K562 (cell line): ENCODE results near the gene ENKUR. TPM values are rescaled to one million over a fixed set of nuclear protein-coding genes. Genes with fewer than 3 reads are reported as not detected.

Experiments
- ASH1L ChIP-seq: fragments of 450-650 bp; IDR thresholded peaks from 2 replicates; pipeline ENCODE4 v1.6.1; 2018; ENCODE audit warnings: borderline replicate concordance, mild to moderate bottlenecking, low read depth; ENCODE audit not compliant: partially characterized antibody
- BCOR ChIP-seq: fragments of 450-650 bp; IDR thresholded peaks from 2 replicates; pipeline ENCODE4 v1.6.1; 2016
- DMBX1 ChIP-seq: fragments of 250-450 bp; sonication (Bioruptor Pico); IDR thresholded peaks from 2 replicates; pipeline ENCODE4 v1.8.0; 2022; ENCODE audit warnings: inconsistent platforms, mild to moderate bottlenecking, moderate library complexity, borderline replicate concordance
- NCOA2 ChIP-seq, 2 experiments: fragments of 450-650 bp; IDR thresholded peaks; 2 replicates each; pipeline ENCODE4 v1.6.1; 2018; ENCODE audit warnings: mild to moderate bottlenecking in 2 of 2, moderate library complexity in 1 of 2; ENCODE audit not compliant: partially characterized antibody in 2 of 2
- NR2C2 ChIP-seq, 2 experiments: fragments of 200-800 bp in 1 of 2; sonication (Bioruptor generic) in 1 of 2; sonication (generic) in 1 of 2; formaldehyde crosslinking in 1 of 2; IDR thresholded peaks; 2 replicates each; pipeline versions ENCODE4 v1.6.1 to v1.8.0; 2016 to 2022; ENCODE audit warnings: mild to moderate bottlenecking in 1 of 2, missing compliant biosample characterization in 1 of 2, missing genetic modification characterization in 1 of 2, missing genetic modification reagents in 1 of 2
- PCBP2 ChIP-seq: fragments of 200-400 bp; formaldehyde crosslinking; IDR thresholded peaks from 2 replicates; pipeline ENCODE4 v1.6.1; 2018; ENCODE audit warnings: low read length, low read depth, mild to moderate bottlenecking, moderate library complexity; ENCODE audit not compliant: poor library complexity, severe bottlenecking
- PHF8 ChIP-seq: fragments of 200-600 bp; sonication (generic); IDR thresholded peaks from 2 replicates; pipeline ENCODE4 v1.6.1; 2012; ENCODE audit warnings: mixed run types, mild to moderate bottlenecking, inconsistent platforms, low read length, moderate library complexity, borderline replicate concordance
- TAF9B ChIP-seq: fragments of 450-650 bp; IDR thresholded peaks from 2 replicates; pipeline ENCODE4 v1.6.1; 2018; ENCODE audit warnings: mild to moderate bottlenecking; ENCODE audit not compliant: partially characterized antibody
- TEAD2 ChIP-seq: fragments of 450-650 bp; IDR thresholded peaks from 2 replicates; pipeline ENCODE4 v1.6.1; 2016; ENCODE audit warnings: missing genetic modification characterization, control low read depth, missing compliant biosample characterization
- U2AF1 ChIP-seq: fragments of 200-400 bp; formaldehyde crosslinking; optimal IDR thresholded peaks from 2 replicates; pipeline ENCODE3; 2017; ENCODE audit warnings: mild to moderate bottlenecking, low read depth, low read length, moderate library complexity
- ZNF133 ChIP-seq: fragments of 250-450 bp; sonication (Bioruptor Pico); IDR thresholded peaks from 2 replicates; pipeline ENCODE4 v1.4.0; 2020; ENCODE audit warnings: mild to moderate bottlenecking
- ZNF165 ChIP-seq: fragments of 250-450 bp; sonication (Bioruptor Pico); IDR thresholded peaks from 2 replicates; pipeline ENCODE4 v1.4.0; 2020; ENCODE audit warnings: borderline replicate concordance
- ZNF583 ChIP-seq: fragments of 250-450 bp; sonication (Bioruptor Pico); IDR thresholded peaks from 2 replicates; pipeline ENCODE4 v1.4.0; 2020
- ZNF766 ChIP-seq: fragments of 200-800 bp; sonication (Bioruptor generic); conservative IDR thresholded peaks from 2 replicates; pipeline ENCODE4 v1.6.1; 2016; ENCODE audit warnings: missing genetic modification characterization, missing compliant biosample characterization
- ZZZ3 ChIP-seq: fragments of 450-650 bp; IDR thresholded peaks from 2 replicates; pipeline ENCODE4 v1.6.1; 2016; ENCODE audit warnings: antibody characterized with exemption, mild to moderate bottlenecking, moderate library complexity
- polyA plus RNA-seq, 8 experiments: library from polyadenylated mRNA; depleted of rRNA in 4 of 8; stranded (reverse) in 5 of 8; unstranded in 3 of 8; fragments of >200 nt; fragmentation: Nextera tagmentation in 2 of 8; fragmentation: Illumina TruSeq in 1 of 8; extraction: Ambion mirVana in 2 of 8; extraction: Trizol in 1 of 8; gene quantifications; 2 replicates each; pipeline versions ENCODE4 v1.2.1 to v1.2.3, GENCODE V29; 2011 to 2014; ENCODE audit warnings: inconsistent platforms in 1 of 8, missing spikeins in 1 of 8
- total RNA-seq, 7 experiments: library from RNA; depleted of rRNA in 6 of 7; stranded (reverse); fragments of >200 nt in 6 of 7; fragmentation: Illumina TruSeq in 2 of 7; extraction: Trizol in 2 of 7; gene quantifications; 2 replicates each; pipeline versions ENCODE4 v1.2.1 to v1.2.3, GENCODE V29; 2011 to 2021; ENCODE audit warnings: low replicate concordance in 1 of 7
- TF ChIP-seq, protein P1 (sequence below), 2 experiments: IDR thresholded peaks; 2 replicates each; pipeline ENCODE4 v1.6.1; 2012; ENCODE audit warnings: improper control_type of control experiment in 2 of 2, low read depth in 2 of 2, low read length in 2 of 2, borderline replicate concordance in 1 of 2
- TF ChIP-seq, protein P2 (sequence below): fragments of 250-450 bp; sonication (Bioruptor Pico); IDR thresholded peaks from 2 replicates; pipeline ENCODE4 v1.4.0; 2020; ENCODE audit warnings: borderline replicate concordance
- TF ChIP-seq, protein P3 (sequence below): fragments of 150-350 bp; conservative IDR thresholded peaks from 2 replicates; pipeline ENCODE4 v1.6.1; 2014; ENCODE audit warnings: low read length

ENKUR gene
- total and polyA plus RNA-seq, 9 of the 15 experiments (the other 6 are each of a cell fraction or from before 2014, with no cell fraction given), result 0.06 to 0.46 (median 0.20) TPM

DNA sequence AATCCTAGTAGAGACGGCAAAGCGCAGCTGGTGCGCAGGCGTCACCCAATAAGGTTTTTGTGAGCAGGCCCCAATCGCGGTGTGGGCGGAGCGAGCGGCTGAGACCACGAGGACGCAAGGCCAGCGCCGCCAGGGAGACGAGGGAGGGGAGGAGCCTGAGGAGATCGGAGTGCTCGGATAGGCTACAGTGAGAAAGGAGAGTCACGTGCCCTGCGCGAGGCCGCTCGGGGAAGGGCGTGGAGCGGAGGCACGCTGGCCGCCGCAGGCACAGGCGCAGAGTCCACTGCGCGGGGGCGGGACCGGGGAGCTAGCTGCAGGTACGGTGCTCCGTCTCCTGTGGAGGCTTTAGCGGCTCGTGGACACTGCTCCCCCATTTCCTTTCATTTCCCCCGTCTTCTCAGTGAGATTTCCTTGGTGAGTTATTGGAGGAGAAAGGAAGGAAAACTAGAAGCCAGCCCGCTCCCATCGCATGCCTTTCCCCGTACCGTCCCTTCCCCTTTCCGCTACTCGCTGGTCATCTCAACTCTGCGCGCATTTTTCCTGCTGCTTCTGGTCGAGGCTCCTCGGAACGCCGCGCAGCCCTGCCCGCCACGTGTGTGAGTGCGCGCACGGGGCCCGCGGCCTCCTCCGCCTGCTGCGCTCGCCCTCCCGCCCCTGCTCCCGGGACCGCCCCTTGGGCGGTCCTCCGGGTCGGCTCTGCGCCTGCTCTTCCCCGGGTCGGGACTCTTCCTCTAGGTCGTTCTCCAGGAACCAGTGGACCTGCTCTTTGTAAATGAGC lies 607 bp upstream of the ENKUR start, which contains the start of gene THNSL1 (continued):
- TF ChIP-seq, protein P1, sequence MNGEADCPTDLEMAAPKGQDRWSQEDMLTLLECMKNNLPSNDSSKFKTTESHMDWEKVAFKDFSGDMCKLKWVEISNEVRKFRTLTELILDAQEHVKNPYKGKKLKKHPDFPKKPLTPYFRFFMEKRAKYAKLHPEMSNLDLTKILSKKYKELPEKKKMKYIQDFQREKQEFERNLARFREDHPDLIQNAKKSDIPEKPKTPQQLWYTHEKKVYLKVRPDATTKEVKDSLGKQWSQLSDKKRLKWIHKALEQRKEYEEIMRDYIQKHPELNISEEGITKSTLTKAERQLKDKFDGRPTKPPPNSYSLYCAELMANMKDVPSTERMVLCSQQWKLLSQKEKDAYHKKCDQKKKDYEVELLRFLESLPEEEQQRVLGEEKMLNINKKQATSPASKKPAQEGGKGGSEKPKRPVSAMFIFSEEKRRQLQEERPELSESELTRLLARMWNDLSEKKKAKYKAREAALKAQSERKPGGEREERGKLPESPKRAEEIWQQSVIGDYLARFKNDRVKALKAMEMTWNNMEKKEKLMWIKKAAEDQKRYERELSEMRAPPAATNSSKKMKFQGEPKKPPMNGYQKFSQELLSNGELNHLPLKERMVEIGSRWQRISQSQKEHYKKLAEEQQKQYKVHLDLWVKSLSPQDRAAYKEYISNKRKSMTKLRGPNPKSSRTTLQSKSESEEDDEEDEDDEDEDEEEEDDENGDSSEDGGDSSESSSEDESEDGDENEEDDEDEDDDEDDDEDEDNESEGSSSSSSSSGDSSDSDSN (IDR thresholded peaks at IDR 0.05; ENCODE audit: borderline replicate concordance in 1 of 2, low read depth in 2 of 2, low read length in 2 of 2), result peak in 1 of 2 experiments; percentile 77; a peak in 1 of 4 replicates
- TF ChIP-seq ZNF165, result no peak
- TF ChIP-seq, protein P2, sequence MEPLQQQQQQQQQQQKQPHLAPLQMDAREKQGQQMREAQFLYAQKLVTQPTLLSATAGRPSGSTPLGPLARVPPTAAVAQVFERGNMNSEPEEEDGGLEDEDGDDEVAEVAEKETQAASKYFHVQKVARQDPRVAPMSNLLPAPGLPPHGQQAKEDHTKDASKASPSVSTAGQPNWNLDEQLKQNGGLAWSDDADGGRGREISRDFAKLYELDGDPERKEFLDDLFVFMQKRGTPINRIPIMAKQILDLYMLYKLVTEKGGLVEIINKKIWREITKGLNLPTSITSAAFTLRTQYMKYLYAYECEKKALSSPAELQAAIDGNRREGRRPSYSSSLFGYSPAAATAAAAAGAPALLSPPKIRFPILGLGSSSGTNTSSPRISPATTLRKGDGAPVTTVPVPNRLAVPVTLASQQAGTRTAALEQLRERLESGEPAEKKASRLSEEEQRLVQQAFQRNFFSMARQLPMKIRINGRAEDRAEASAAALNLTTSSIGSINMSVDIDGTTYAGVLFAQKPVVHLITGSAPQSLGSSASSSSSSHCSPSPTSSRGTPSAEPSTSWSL (CRISPR knock-in tag), result no peak
- peak; percentile 45; the same call in 1 of the 2 replicates for TF ChIP-seq BCOR
- peak; percentile 61; the same call in 1 of the 2 replicates for TF ChIP-seq DMBX1 (CRISPR knock-in tag)
- TF ChIP-seq PHF8, result peak; percentile 86; the same call in 1 of the 2 replicates
- TF ChIP-seq ZNF133 (CRISPR knock-in tag), result no peak
- no peak for TF ChIP-seq U2AF1
- no peak for TF ChIP-seq ASH1L
- TF ChIP-seq, protein P3, sequence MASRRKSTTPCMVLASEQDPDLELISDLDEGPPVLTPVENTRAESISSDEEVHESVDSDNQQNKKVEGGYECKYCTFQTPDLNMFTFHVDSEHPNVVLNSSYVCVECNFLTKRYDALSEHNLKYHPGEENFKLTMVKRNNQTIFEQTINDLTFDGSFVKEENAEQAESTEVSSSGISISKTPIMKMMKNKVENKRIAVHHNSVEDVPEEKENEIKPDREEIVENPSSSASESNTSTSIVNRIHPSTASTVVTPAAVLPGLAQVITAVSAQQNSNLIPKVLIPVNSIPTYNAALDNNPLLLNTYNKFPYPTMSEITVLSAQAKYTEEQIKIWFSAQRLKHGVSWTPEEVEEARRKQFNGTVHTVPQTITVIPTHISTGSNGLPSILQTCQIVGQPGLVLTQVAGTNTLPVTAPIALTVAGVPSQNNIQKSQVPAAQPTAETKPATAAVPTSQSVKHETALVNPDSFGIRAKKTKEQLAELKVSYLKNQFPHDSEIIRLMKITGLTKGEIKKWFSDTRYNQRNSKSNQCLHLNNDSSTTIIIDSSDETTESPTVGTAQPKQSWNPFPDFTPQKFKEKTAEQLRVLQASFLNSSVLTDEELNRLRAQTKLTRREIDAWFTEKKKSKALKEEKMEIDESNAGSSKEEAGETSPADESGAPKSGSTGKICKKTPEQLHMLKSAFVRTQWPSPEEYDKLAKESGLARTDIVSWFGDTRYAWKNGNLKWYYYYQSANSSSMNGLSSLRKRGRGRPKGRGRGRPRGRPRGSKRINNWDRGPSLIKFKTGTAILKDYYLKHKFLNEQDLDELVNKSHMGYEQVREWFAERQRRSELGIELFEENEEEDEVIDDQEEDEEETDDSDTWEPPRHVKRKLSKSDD, result no peak
- 0 out of 2 replicates have a peak, but pooled peaks have one; percentile 72 for TF ChIP-seq NR2C2 (CRISPR knock-in tag; IDR thresholded peaks at IDR 0.05)
- TF ChIP-seq NR2C2 (tag; IDR thresholded peaks at IDR 0.05), result peak; percentile 60; the same call in 1 of the 2 replicates
- no peak for TF ChIP-seq NCOA2 (IDR thresholded peaks at IDR 0.05; ENCODE audit: partially characterized antibody in 2 of 2)
- peak; percentile 46 for TF ChIP-seq TAF9B
- TF ChIP-seq ZNF583 (CRISPR knock-in tag), result 0 out of 2 replicates have a peak, but pooled peaks have one; percentile 18
- TF ChIP-seq ZNF766, result no peak
- no peak for TF ChIP-seq PCBP2
- TF ChIP-seq ZZZ3, result no peak
- no peak for TF ChIP-seq TEAD2 (tag)
